GM12878 (cell line): ENCODE data around the gene FSIP1. TPM values are rescaled to one million over a fixed set of nuclear protein-coding genes. Genes with fewer than 3 reads are reported as not detected.
A peak's percentile ranks its signal among the peaks of the same experiment; 100 is the strongest.

ENCODE experiments used
- ATAC-seq: fragments of 200-7000 bp; cut with Tn5 transposase; 3 replicates; pipeline ENCODE4 v1.9.1; 2020; ENCODE audit warnings: mild to moderate bottlenecking, moderate library complexity
- BruUV-seq: library from RNA; stranded (reverse); fragments of 400-500 nt; replicated peaks from 2 replicates; lab custom pipeline; 2021; lab: Mats Ljungman, UMichigan
- CTCF ChIA-PET: fragments of 300-600 bp; sonication (Branson Sonifier 250); formaldehyde crosslinking; extraction: SDS; loops from one replicate; lab custom pipeline; 2021; ENCODE audit warnings: inconsistent platforms; lab: Yijun Ruan, JAX
- POLR2A ChIA-PET: fragments of 350-600 bp; formaldehyde crosslinking; extraction: SDS; loops from one replicate; lab custom pipeline; 2021; ENCODE audit warnings: inconsistent platforms; lab: Charles Lee
- RAD21 ChIA-PET: fragments of 300-600 bp; sonication (Branson Sonifier 250); formaldehyde crosslinking; loops from one replicate; lab custom pipeline; 2023; ENCODE audit warnings: antibody characterized with exemption; ENCODE audit not compliant: unreplicated experiment; lab: Charles Lee
- SMC1A ChIA-PET: fragments of 300-600 bp; sonication (Branson Sonifier 250); formaldehyde crosslinking; loops from one replicate; lab custom pipeline; 2023; ENCODE audit not compliant: unreplicated experiment, uncharacterized antibody; lab: Charles Lee
- DNase-seq: peaks from one replicate; pipeline ENCODE4 v3.0.0-alpha.2; 2011; ENCODE audit warnings: low read depth, low spot score
- FAIRE-seq: peaks from 3 replicates; lab custom pipeline; 2011; peaks lifted over from hg19 to GRCh38; lab: Jason Lieb, UNC
- H2AFZ ChIP-seq: 2 replicates; pipeline ENCODE4 v1.6.0; 2011; ENCODE audit warnings: low read depth, low read length, control low read depth; ENCODE audit not compliant: control insufficient read depth
- H3K27ac ChIP-seq: 2 replicates; pipeline ENCODE4 v1.5.1; 2011; ENCODE audit warnings: control low read depth; ENCODE audit not compliant: control insufficient read depth, insufficient read depth
- H3K27me3 ChIP-seq, 2 experiments: replicated peaks in 1 of 2; 2 replicates each; pipeline versions ENCODE4 v1.6.0 to v1.6.1; 2011; ENCODE audit warnings: low read length in 1 of 2; ENCODE audit not compliant: control insufficient read depth in 2 of 2, insufficient read depth in 2 of 2
- H3K36me3 ChIP-seq, 2 experiments: 2 replicates each; pipeline ENCODE4 v1.5.1; 2011; ENCODE audit warnings: low read length in 1 of 2; ENCODE audit not compliant: control insufficient read depth in 2 of 2, insufficient read depth in 2 of 2
- H3K4me1 ChIP-seq: 2 replicates; pipeline ENCODE4 v1.6.1; 2011; ENCODE audit warnings: mild to moderate bottlenecking, low read length, moderate library complexity, mixed read lengths; ENCODE audit not compliant: control insufficient read depth, insufficient read depth
- H3K4me2 ChIP-seq: 2 replicates; pipeline ENCODE4 v1.6.0; 2011; ENCODE audit warnings: control low read depth; ENCODE audit not compliant: control insufficient read depth, insufficient read depth
- H3K4me3 ChIP-seq: fragments of 200-600 bp; sonication (generic); 2 replicates; pipeline ENCODE4 v1.5.1; 2016
- H3K79me2 ChIP-seq: 2 replicates; pipeline ENCODE4 v1.6.0; 2011; ENCODE audit warnings: low read length; ENCODE audit not compliant: control insufficient read depth, insufficient read depth
- H3K9ac ChIP-seq: 2 replicates; pipeline ENCODE4 v1.8.0; 2011; ENCODE audit warnings: low read length, control low read depth, mixed read lengths; ENCODE audit not compliant: control insufficient read depth, insufficient read depth
- H3K9me3 ChIP-seq: replicated peaks from 3 replicates; pipeline ENCODE4 v1.5.1; 2011; ENCODE audit warnings: mild to moderate bottlenecking, low read length; ENCODE audit not compliant: control insufficient read depth, insufficient read depth
- H4K20me1 ChIP-seq: 2 replicates; pipeline ENCODE4 v1.6.0; 2011; ENCODE audit not compliant: control insufficient read depth, insufficient read depth
- NR2F1 ChIP-seq: fragments of 450-650 bp; conservative IDR thresholded peaks from 2 replicates; pipeline ENCODE4 v1.6.1; 2017; ENCODE audit warnings: mild to moderate bottlenecking
- RAD21 ChIP-seq: IDR thresholded peaks from 2 replicates; pipeline ENCODE4 v1.6.1; 2011; ENCODE audit warnings: mild to moderate bottlenecking, low read depth, low read length, moderate library complexity; ENCODE audit not compliant: insufficient read depth
- SMC3 ChIP-seq: IDR thresholded peaks from 2 replicates; pipeline ENCODE4 v1.6.1; 2011; ENCODE audit warnings: low read length, improper control_type of control experiment, borderline replicate concordance
- SPI1 ChIP-seq: IDR thresholded peaks from 2 replicates; pipeline ENCODE4 v1.6.1; 2011; ENCODE audit warnings: low read depth, mild to moderate bottlenecking, low read length, moderate library complexity, borderline replicate concordance; ENCODE audit not compliant: insufficient read depth
- TBL1XR1 ChIP-seq: IDR thresholded peaks from 2 replicates; pipeline ENCODE4 v1.6.1; 2012; ENCODE audit warnings: low read depth, low read length, improper control_type of control experiment
- TCF12 ChIP-seq: IDR thresholded peaks from 2 replicates; pipeline ENCODE4 v1.6.1; 2011; ENCODE audit warnings: low read depth, mild to moderate bottlenecking, low read length
- YY1 ChIP-seq: IDR thresholded peaks from 2 replicates; pipeline ENCODE4 v1.6.1; 2011; ENCODE audit warnings: low read depth, mild to moderate bottlenecking, low read length
- WGBS: methylation state at CpG from one replicate; pipeline ENCODE4 v1.1.6; 2016; ENCODE audit warnings: low lambda C conversion rate; ENCODE audit not compliant: insufficient replicate concordance, insufficient coverage; ENCODE audit errors: missing lambda C conversion rate; 5-methylcytosine and 5-hydroxymethylcytosine counted together
- in situ Hi-C: fragments of 300-500 bp; cut with MboI; formaldehyde crosslinking; loops from 9 replicates; pipeline ENCODE4 v1.14.3; 2018; ENCODE audit warnings: mixed read lengths
- intact Hi-C: fragments of 100-400 bp; cut with micrococcal nuclease; formaldehyde crosslinking; loops from one replicate; pipeline ENCODE4 v1.14.2; 2022; ENCODE audit not compliant: unreplicated experiment
- polyA plus RNA-seq, 11 experiments: library from polyadenylated mRNA; depleted of rRNA in 4 of 11; unstranded in 6 of 11; stranded (reverse) in 5 of 11; fragments of >200 nt; fragmentation: Nextera tagmentation in 4 of 11; fragmentation: Illumina TruSeq in 1 of 11; extraction: Ambion mirVana in 4 of 11; extraction: Trizol in 1 of 11; gene quantifications; 1 replicate in 1 of 11; 2 replicates in 10 of 11; pipeline versions ENCODE4 v1.2.1 to v1.2.3, GENCODE V29; 2011 to 2016; ENCODE audit warnings: inconsistent platforms in 2 of 11, missing spikeins in 2 of 11, low read depth in 1 of 11
- total RNA-seq, 4 experiments: library from RNA; depleted of rRNA in 3 of 4; stranded (reverse); fragments of >200 nt in 3 of 4; fragmentation: Illumina TruSeq in 1 of 4; extraction: Trizol in 1 of 4; gene quantifications; 2 replicates each; pipeline versions ENCODE4 v1.2.1 to v1.2.3, GENCODE V29; 2013 to 2021
- TF ChIP-seq, protein P1 (sequence below), 3 experiments: IDR thresholded peaks in 2 of 3; conservative IDR thresholded peaks in 1 of 3; 2 replicates each; pipeline ENCODE4 v1.5.1; 2011; ENCODE audit warnings: low read depth in 3 of 3, low read length in 3 of 3, mild to moderate bottlenecking in 3 of 3, control low read depth in 2 of 3, moderate library complexity in 2 of 3, inconsistent platforms in 1 of 3, mixed read lengths in 1 of 3; ENCODE audit not compliant: control insufficient read depth in 2 of 3, insufficient read depth in 1 of 3; ENCODE audit errors: extremely low read depth in 1 of 3
- TF ChIP-seq, protein P2 (sequence below): IDR thresholded peaks from 2 replicates; pipeline ENCODE4 v1.6.1; 2012; ENCODE audit warnings: low read depth, low read length, improper control_type of control experiment

The FSIP1 gene
- total and polyA plus RNA-seq, 10 of the 15 experiments (the other 5 are each of a cell fraction or from before 2014, with no cell fraction given) = 0.15 to 0.67 (median 0.35) TPM

DNA sequence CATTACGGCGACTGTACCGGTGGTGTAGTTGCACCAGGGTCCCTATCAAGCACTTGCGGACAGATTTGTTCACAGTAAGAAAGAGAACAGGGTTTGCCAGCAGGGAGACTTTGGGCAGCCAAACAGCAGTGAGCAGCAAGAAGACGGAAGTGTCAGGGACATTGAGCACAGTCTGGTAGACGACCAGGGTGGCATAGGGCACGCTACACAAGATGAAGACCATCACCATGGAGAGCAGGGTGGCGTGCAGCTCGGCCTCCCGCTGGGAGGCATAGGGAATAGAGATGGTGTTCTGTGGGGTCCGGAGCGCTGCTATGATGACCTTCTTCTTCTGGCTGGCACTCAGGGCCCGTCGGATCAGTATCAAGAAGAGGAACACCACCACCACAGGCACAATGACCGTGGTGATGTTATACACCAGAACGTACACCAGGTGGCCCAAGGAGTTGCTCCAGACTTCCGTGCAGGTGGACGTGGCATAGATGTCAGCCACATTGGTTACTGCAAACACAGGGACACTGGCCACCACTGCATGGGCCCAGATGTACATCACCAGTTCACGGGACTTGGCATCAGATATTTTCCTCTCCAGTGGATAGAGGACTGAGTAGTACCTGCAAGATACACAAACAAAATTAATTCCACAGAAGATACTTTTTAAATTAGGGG lies 19.1 kb upstream of the FSIP1 start:
- no peaks in the 10 kb centered on the region for H3K9me3 ChIP-seq
- ATAC-seq (peak; percentile 96), FAIRE-seq (peak; percentile 89), DNase-seq (no peak)
- no peak overlapping the region for H3K4me3 ChIP-seq
- H3K36me3 ChIP-seq = no peaks in the 10 kb centered on the region
- in situ Hi-C loops = no loop called here
- SMC1A ChIA-PET = interaction anchor here (0.7 to 5.5 kb wide), 4 partner anchors 14 to 179 kb away, joined by 3 to 37 read pairs (median 16); no protein-coding TSS in a partner anchor
- H3K4me2 ChIP-seq = no peak overlapping the region
- intact Hi-C loops = loop anchor here (1.0 kb wide), 1 partner anchor 74 kb away; no protein-coding TSS in a partner anchor
- H4K20me1 ChIP-seq = no peaks in the 10 kb centered on the region
- no peak overlapping the region for H3K9ac ChIP-seq
- TF ChIP-seq TCF12 (0 out of 2 replicates have a peak, but pooled peaks have one; percentile 17), RAD21 (peak; percentile 67), SPI1 (peak; percentile 43; the same call in 1 of the 2 replicates), TBL1XR1 (no peak), YY1 (peak; percentile 68), SMC3 (peak; percentile 75), NR2F1 (no peak)
- TF ChIP-seq, protein P1, sequence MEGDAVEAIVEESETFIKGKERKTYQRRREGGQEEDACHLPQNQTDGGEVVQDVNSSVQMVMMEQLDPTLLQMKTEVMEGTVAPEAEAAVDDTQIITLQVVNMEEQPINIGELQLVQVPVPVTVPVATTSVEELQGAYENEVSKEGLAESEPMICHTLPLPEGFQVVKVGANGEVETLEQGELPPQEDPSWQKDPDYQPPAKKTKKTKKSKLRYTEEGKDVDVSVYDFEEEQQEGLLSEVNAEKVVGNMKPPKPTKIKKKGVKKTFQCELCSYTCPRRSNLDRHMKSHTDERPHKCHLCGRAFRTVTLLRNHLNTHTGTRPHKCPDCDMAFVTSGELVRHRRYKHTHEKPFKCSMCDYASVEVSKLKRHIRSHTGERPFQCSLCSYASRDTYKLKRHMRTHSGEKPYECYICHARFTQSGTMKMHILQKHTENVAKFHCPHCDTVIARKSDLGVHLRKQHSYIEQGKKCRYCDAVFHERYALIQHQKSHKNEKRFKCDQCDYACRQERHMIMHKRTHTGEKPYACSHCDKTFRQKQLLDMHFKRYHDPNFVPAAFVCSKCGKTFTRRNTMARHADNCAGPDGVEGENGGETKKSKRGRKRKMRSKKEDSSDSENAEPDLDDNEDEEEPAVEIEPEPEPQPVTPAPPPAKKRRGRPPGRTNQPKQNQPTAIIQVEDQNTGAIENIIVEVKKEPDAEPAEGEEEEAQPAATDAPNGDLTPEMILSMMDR (IDR thresholded peaks at IDR 0.05 in 2 of 3, conservative IDR thresholded peaks at IDR 0.05 in 1 of 3; ENCODE audit: control insufficient read depth in 2 of 3, extremely low read depth in 1 of 3, insufficient read depth in 1 of 3, low read depth in 3 of 3, low read length in 3 of 3) = peak; percentile 63 to 67 (median 65); a peak in 5 of 6 replicates
- TF ChIP-seq, protein P2, sequence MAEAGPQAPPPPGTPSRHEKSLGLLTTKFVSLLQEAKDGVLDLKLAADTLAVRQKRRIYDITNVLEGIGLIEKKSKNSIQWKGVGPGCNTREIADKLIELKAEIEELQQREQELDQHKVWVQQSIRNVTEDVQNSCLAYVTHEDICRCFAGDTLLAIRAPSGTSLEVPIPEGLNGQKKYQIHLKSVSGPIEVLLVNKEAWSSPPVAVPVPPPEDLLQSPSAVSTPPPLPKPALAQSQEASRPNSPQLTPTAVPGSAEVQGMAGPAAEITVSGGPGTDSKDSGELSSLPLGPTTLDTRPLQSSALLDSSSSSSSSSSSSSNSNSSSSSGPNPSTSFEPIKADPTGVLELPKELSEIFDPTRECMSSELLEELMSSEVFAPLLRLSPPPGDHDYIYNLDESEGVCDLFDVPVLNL = no peak
- H3K79me2 ChIP-seq = no peaks in the 10 kb centered on the region
- RAD21 ChIA-PET = interaction anchor here (1.6 kb wide), 1 partner anchor 72 kb away, joined by 10 read pairs; no protein-coding TSS in a partner anchor
- no TSS peak for BruUV-seq
- H2AFZ ChIP-seq = peak overlapping the region; percentile 72
- 34% methylated on average over 19 of the region's 19 CpGs for WGBS
- peaks cover 5% of the 10 kb centered on the region; the same call in 1 of the 2 replicates for H3K4me1 ChIP-seq
- POLR2A ChIA-PET = no interaction called here
- CTCF ChIA-PET = interaction anchor here (0.8 to 4.8 kb wide), 10 partner anchors 13 to 168 kb away, joined by 3 to 50 read pairs (median 4); no protein-coding TSS in a partner anchor
- H3K27me3 ChIP-seq = no peaks in the 10 kb centered on the region; a peak in 1 of 4 replicates
- H3K27ac ChIP-seq = no peak overlapping the region
